GM12891 (cell line): Measurements from ENCODE around the gene ROS1.

Source experiments
- DNase-seq: peaks from one replicate; pipeline ENCODE4 v3.0.0; 2011; ENCODE audit warnings: low spot score; ENCODE audit not compliant: insufficient read length
- FAIRE-seq: peaks from 2 replicates; lab custom pipeline; 2011; peaks lifted over from hg19 to GRCh38; lab: Jason Lieb, UNC
- PAX5 ChIP-seq: IDR thresholded peaks from 2 replicates; pipeline ENCODE4 v1.6.1; 2011; ENCODE audit warnings: low read length, moderate library complexity, mild to moderate bottlenecking; ENCODE audit not compliant: insufficient read depth, severe bottlenecking
- POLR2A ChIP-seq: IDR thresholded peaks from 2 replicates; pipeline ENCODE4 v1.6.1; 2011; ENCODE audit warnings: low read depth, low read length, control low read depth
- POLR2AphosphoS5 ChIP-seq: IDR thresholded peaks from 2 replicates; pipeline ENCODE4 v1.6.1; 2011; ENCODE audit warnings: low read depth, low read length, control low read depth
- POU2F2 ChIP-seq: IDR thresholded peaks from 2 replicates; pipeline ENCODE4 v1.6.1; 2011; ENCODE audit warnings: low read depth, mild to moderate bottlenecking, control low read depth, low read length, moderate library complexity
- SPI1 ChIP-seq: IDR thresholded peaks from 2 replicates; pipeline ENCODE4 v1.6.1; 2011; ENCODE audit warnings: low read depth, low read length, control low read depth
- TAF1 ChIP-seq: IDR thresholded peaks from 2 replicates; pipeline ENCODE4 v1.6.1; 2011; ENCODE audit warnings: low read depth, low read length, control low read depth

The ROS1 gene

DNA sequence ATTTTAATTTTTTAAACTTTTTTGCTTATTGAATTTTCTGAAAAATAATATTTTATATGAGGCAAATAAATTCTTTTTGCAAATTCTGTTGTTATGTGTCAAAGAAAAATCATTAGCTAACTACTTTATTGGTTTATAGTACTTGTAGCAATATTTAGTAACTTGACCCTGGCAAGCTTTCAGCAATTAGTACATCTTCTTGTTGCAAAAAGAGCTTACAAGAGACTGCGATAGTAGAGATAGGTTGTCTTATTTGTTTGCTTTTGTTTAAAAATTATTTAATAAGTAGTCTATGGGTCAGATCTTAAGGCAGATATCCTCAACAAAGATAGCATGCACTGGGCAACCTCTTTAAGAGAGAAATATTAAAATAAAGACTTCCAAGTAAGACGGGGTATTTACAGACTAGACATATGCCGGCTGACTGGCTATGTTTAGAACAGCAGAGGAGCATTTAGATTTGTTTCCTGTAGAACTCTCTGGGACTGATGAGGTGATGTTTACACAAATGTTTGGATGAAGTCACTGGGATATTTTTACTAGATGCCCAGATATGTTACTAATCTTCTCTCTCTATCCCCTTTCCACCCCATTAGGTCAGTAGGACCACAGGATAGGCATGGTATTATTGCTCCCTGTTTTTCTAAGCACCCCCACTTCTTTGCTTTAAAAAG is 135.4 kb downstream of the ROS1 start:
- FAIRE-seq (no peak), DNase-seq (no peak)
- TF ChIP-seq PAX5 (no peak), POLR2AphosphoS5 (no peak), TAF1 (no peak), SPI1 (no peak), POU2F2 (no peak), POLR2A (no peak)

DNA sequence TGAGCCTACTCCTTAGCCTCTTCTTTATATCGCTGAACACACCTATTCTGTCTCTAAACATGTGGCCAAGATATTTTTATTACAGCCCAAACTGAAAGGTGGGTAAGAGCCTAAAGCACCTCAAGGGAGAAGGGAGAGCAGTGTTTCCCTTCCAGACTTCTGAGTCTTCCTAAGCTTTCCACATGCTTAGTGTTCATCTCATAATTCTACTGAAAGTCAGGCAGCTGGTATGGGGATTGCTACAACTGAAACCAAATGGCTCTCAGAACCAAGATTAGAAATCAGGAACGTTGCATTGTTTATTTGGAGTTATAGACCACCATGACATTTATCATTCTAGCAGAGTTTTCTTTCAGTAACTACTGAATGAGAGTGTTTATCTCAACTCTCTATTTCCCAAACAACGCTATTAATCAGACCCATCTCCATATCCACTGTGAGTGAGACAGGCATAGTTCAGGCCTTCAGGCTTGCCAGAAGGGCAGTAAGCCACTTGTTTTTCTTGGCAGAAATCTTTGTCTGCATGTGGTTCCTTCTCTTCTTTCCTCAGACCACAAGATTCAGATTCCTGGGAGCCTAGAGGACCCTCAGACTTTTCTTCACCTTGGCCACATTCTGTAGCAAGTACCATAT is 137.5 kb downstream of the ROS1 start:
- DNase-seq (no peak), FAIRE-seq (no peak)
- TF ChIP-seq POLR2A (no peak), POLR2AphosphoS5 (no peak), POU2F2 (no peak), PAX5 (no peak), TAF1 (no peak), SPI1 (no peak)

DNA sequence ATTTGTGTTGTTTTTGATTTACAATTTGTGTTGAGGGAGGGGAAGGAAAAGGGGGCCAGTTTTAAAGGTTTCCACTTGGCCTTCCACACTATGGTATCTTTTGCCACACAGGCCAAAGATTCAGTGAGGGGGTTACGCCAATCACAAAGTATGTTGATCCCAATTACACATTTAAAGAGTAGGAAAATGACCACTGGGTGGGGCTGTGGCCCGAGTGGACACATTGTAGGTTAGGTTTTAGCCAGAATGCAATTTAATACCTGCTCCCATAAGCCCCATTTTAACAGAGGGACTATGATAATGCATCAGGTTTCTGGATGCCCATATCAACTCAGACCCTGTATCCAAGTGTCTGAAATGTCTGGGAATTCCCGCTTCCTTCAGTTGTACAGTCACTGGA is 144.8 kb downstream of the ROS1 start:
- TF ChIP-seq POLR2AphosphoS5 (no peak), POLR2A (no peak), POU2F2 (no peak), PAX5 (no peak), TAF1 (no peak), SPI1 (no peak)
- DNase-seq (no peak), FAIRE-seq (no peak)

DNA sequence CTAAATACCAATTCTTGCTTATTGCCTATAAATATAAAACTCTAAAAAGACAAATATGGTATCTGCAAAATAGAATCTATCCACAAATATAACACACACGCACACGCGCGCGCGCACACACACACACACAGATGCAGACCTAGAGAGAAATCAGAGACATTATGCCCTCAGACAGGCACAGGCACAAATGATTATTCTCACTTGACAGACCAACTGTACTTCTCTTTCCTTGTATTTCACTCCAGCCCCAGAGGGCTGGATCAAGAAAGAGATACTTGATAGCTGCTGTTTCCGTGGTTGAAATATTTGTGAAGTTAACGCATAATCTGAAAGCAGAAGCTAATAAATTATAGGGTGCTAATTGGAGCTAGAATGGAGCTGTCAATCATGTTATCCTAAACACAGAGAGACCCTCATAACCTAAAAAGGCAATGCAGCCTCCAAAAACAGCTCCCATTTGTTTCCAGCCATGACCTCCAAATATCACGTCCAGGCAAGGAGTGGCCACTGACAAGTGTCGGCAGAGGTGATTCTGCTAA is 148.9 kb downstream of the ROS1 start:
- no peak for TF ChIP-seq SPI1
- TF ChIP-seq POLR2AphosphoS5, result no peak
- no peak for TF ChIP-seq TAF1
- TF ChIP-seq PAX5, result no peak
- no peak for TF ChIP-seq POU2F2
- no peak for TF ChIP-seq POLR2A
- DNase-seq, result no peak
- FAIRE-seq, result no peak

DNA sequence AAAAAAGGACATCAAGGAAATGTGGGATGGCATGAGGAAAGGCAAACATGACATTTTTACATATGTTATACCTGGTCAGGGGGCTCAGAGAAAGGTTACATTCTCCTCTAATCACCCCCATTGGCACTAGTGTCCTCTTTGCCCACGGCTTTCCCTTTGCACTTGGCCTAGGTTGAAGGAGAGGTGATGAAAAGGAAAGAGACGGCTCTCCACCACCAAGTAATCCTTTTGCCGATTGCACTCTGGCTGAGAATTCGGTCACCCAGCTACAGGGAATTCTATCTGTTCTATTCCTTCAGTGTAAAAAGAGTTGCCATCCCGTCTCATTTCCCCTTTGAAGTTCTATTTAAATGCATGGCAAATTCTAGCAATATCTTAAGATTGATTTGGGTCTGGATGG is 150.0 kb downstream of the ROS1 start:
- DNase-seq (no peak), FAIRE-seq (no peak)
- no peak for TF ChIP-seq POLR2AphosphoS5
- no peak for TF ChIP-seq POU2F2
- TF ChIP-seq SPI1, result no peak
- TF ChIP-seq PAX5, result no peak
- no peak for TF ChIP-seq TAF1
- no peak for TF ChIP-seq POLR2A

DNA sequence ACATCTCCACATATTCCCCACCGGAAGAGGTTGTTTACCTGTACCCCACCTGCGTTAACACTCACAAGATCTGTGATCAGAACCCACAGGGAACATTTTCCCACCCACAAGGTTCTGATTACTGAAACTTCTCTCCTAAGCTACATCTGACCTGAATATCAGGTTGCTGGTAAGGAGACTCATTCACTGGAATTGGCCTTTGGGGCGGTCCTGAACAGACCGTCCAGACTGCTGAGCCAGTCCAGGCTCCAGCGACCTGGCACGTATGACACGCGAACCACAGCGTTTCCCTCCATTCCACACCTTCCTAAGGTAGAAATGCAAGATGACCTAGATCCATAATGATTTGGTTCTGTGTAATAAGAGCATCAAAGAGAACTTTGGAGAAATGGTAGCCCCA is 150.5 kb downstream of the ROS1 start:
- DNase-seq, result no peak
- no peak for FAIRE-seq
- TF ChIP-seq TAF1 (no peak), POU2F2 (no peak), SPI1 (no peak), POLR2AphosphoS5 (no peak), PAX5 (no peak), POLR2A (no peak)

DNA sequence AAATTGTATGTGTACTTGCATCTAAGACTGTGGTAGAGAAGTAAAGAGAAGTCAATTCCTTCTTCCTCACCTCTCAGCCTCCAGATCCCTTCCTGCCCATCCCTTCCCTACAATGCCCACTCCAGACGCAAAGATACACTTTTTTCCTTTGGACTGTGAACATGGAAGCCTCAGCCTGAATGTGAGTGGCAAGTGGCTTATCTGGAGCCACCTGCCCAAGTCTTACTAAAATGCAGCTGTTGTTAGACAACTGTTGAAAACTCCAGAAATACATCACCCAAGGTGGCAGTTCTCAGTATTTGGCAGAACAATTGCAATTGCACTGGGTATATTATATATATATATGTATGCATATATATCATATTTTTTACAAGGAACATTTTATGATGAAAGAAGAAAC is 152.9 kb downstream of the ROS1 start:
- no peak for FAIRE-seq

DNA sequence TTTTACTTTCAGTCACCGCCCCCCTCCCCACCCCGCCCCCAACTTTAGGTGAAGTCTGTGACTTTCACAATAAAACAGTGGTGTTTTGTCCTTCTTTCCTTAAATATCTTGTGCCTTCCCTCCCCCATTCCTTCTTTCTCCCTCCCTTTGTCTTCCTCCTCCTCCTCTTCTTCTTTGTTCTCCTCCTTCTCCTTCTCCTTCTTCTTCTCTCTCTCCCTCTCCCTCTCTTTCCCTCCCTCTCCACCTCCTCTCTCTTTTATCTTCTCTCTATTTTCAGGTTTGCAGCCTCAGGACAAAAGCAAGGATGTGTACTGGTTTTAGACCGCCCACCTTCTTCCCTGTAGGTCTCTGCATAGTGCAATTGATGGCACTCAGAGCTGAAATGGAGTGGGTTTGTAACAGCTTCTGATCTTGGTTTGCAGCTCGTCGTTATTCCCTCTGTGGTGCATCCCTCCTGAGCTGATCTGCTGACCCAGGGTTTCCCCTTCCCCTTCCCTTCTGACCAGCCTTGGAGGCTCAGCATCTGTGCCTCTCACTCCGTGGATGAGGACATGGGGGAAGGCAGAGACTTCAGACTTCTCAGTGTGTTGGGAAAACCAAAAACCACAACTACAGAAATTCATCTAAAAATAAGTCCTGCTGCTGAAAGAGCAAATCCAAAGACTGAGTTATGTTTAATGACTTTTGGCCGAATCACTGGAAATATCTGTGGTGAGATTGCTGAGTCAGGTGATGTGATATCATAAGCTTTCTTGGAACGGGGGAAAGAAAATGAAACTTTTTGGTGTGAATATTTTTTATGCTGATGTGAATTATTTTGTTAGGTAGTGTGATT is 153.5 kb downstream of the ROS1 start:
- DNase-seq (no peak), FAIRE-seq (no peak)
- TF ChIP-seq POU2F2 (no peak), POLR2A (no peak)

More for the DNA sequence above, 152.9 kb downstream of the ROS1 start:
- no peak for DNase-seq
- TF ChIP-seq SPI1 (no peak), TAF1 (no peak), POLR2A (no peak), POLR2AphosphoS5 (no peak), PAX5 (no peak), POU2F2 (no peak)

DNA sequence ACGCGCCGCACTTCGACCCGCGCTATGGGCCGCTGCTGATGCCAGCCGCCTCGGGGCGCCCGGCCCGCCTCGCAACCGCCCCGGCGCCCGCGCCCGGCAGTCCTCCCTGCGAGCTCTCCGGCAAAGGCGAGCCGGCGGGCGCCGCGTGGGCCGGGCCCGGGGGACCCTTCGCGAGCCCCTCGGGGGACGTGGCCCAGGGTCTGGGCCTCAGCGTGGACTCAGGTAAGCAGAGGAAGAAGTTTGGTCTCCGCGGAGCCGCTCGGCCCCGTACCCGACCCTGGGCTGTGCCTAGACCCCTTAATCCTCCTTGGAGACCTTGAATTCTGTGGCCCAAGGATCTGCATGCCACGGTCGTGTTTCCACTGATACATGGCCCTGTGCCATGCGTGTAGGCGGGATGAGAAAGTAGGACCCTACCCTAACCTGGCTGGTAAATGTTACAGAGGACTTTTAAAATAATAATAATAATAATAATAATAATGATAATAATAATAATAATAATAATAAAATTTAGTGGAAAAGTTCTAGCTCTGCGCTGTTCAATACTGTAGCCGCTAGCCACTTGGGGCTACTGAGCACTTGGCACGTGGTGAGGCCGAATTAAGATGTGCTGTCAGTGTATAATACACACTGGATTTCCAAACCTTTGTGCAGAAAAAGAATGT is 154.8 kb downstream of the ROS1 start:
- DNase-seq (no peak), FAIRE-seq (no peak)
- TF ChIP-seq POU2F2, result no peak
- no peak for TF ChIP-seq POLR2A
- TF ChIP-seq PAX5, result no peak
- TF ChIP-seq POLR2AphosphoS5, result no peak
- TF ChIP-seq TAF1, result no peak
- TF ChIP-seq SPI1, result no peak
